GM19193 (cell line): ENCODE data around the gene AGBL3.
A peak's percentile ranks its signal among the peaks of the same experiment; 100 is the strongest.

Experiments used
- POLR2A ChIP-seq: IDR thresholded peaks from 4 replicates; pipeline ENCODE4 v1.6.1; 2011; ENCODE audit not compliant: insufficient read depth, insufficient read length; ENCODE audit errors: extremely low read depth

AGBL3 gene

DNA sequence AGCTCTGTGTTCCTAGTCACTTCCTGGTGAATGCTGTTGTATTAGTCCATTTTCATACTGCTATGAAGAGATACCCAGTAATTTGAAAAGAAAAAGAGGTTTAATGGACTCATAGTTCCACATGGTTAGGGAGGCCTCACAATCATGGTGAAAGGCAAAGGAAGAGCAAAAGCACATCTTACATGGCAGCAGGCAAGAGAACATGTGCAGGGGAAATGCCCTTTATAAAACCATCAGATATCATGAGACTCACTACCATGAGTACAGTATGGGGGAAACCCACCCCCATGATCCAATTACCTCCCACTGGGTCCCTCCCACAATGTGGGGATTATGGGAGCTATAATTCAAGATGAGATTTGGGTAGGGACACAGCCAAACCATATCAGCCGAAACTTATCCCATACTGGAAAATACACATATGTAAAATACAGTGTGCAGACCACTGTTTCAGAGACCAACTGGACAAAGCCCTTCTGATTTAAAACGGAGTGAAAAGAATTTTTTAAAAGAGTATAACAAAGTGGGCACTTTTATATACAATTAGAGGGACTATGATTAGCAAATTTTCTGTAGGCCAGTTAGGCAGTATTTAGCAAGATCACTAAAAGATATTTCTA, 176.2 kb downstream of the AGBL3 start:
- TF ChIP-seq POLR2A: no peak

DNA sequence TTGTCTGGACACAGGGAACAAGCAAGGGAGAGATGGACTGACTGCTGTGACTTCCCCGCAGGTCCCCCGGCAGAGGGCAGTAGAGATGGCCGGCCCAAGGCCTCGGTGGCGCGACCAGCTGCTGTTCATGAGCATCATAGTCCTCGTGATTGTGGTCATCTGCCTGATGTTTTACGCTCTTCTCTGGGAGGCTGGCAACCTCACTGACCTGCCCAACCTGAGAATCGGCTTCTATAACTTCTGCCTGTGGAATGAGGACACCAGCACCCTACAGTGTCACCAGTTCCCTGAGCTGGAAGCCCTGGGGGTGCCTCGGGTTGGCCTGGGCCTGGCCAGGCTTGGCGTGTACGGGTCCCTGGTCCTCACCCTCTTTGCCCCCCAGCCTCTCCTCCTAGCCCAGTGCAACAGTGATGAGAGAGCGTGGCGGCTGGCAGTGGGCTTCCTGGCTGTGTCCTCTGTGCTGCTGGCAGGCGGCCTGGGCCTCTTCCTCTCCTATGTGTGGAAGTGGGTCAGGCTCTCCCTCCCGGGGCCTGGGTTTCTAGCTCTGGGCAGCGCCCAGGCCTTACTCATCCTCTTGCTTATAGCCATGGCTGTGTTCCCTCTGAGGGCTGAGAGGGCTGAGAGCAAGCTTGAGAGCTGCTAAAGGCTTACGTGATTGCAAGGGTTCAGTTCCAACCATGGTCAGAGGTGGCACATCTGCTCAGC, 178.2 kb downstream of the AGBL3 start:
- TF ChIP-seq POLR2A: peak; percentile 46

DNA sequence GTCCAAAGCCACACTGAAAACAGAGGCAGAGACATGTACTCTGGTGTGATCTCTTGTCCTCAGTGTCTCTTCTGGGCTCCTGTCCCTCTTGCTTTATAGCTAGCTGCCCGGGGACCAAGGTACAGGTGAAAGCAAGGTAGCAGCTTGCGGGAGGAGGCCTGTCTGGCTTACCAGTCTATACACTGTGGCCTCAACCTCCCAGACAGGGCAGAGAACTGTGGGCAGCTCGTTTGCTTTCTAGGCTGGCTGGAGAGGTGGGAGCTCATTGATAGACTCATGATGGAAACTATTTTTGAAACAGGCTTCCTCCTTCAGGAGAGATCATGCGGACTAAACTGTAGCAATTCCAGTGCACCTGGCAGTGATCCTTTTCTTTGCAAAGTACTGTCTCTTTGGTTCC, 179.6 kb downstream of the AGBL3 start:
- peak; percentile 44 for TF ChIP-seq POLR2A

DNA sequence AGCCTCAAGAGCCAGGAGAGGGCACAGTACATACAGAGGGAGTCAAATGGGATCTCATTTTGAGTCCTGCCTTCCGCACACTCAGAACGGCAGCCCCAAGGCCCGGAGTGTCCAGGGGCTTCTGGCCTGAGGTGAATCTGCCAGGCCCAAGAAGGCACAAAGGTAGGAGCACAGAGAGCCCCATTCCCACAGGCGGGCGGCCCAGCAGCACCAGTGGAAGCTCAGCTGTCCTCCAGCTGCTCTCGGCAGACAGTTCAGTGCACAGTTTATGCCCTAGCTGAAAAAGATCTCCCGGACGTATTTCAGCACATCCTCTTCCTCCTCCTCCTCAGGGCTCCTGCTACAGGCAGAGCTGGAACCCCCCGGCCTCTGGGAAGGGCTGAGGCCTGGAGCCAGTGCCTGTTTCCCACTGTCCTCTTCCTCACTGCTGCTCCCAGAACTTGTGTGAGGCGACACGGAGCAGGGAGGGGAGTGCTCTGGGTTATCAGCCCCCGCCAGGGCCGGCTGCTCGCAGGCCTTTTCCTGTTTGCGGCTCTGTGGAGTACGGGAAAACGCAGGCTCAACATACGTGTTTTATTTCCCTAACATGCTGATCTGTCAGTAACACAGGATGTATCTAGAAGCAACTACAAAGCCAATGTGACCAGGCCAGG, 180.2 kb downstream of the AGBL3 start:
- no peak for TF ChIP-seq POLR2A

DNA sequence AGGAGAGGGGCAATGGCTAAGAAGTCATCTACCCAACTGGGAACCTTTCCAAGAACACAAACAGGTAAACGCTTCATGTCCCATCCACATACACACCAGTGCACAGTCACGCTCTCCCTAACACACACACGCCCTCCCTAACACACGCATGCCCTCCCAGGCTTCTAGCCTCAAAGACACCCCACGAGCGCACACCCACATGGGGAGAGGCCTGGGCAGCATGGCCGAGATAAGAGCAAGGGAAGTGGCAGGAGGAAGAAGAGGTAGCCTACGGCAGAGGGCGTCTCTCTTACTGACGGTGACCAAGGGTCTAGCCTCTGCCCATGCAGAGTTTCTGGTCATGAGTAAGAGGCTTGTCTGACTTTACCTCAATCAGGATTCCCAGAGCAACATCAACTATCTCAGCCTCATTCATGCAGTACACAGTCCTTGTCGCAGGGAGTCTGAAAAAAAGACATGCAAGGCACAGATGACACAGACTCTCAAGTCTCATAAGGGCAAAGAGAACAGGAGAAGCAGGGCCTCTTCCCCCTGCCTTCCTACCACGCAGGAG, 181.1 kb downstream of the AGBL3 start:
- TF ChIP-seq POLR2A: no peak

DNA sequence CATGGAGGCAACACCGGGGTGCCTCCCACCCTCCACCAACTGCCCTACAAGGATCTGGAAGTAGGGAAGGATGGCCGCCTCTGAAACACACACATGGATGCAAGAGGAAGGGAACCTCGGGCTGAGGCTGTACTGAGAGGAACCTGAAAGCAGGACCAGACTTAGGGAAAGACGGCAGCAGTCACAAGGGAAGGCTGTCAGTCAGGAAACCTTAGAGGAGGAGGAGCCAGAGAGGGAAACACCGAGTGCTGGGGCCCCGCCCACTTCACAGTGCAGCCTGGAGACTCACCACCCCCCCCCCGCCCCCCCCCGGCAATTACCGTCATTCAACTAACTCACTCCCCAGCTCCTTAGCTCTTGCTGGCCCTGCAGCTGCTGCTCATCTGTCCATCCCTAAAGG, 181.7 kb downstream of the AGBL3 start:
- no peak for TF ChIP-seq POLR2A

DNA sequence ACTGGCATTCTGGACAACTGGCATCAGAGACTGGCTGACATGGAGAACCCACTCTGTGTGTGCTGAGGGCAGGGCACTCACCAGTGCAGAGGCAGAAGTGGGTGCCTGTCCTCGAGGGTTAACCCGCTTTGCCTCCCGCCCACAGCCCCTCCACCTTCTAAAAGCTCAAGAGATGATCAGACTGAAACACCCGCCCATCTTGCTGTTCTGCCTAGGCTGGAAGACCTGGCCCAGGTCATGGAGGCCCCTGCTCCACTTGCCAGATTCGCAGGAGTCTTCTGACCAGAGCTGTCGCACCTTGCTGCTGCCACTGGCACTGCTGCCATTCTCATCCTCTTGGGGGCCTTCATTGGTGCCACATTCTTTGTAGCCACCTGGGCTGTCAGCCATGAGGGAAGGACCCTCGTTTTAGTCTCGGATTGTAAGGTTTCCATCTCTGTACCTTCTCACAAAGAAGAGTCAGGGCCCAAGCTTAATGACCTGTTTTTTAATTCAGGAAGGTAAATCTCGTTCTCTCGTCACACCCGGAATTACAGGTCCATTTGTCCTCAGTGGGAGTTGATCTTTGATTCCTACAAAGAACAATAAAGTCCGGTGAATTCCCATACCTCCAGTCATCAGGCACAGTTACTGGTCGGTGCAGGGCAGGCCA, 182.3 kb downstream of the AGBL3 start:
- TF ChIP-seq POLR2A: peak; percentile 2

DNA sequence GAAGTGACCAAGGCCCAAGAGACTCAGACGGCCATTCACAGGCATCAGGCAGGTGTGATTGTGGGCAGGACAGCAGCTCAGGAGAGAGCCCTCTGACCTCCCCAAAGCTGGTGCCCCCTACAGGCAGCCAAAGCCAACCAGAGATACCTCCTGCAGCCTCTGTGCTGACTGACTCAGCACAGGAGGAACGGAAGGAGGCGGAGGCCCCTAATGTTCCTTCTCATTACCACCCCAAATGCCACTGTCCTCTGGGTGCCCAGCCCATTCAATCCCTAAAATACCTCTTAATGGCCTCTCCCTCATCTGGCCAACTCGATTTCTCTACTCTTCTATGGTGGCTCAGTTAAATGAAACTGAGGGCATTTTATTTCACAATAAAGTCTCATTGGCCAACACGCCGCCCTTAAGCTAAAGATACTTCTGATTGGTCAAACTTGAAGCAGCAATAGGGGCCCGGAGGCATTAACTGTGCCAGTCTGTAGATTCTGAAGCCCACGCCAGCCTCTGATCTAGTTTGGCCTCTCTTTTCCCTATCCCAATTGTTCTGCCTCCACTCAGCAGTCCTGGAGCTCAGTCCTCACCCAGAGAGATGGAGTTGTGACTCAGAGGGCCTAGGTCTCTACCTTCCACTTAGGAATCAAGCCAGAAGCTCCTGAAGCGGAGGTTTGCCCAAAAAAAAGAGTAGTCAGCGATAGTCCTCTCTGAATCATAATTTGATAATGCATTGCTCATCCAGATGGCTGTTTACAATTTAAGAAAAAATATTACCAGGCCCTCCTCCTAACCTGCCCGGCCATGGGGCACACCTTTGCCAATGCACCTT, 183.0 kb downstream of the AGBL3 start:
- TF ChIP-seq POLR2A: peak; percentile 42

DNA sequence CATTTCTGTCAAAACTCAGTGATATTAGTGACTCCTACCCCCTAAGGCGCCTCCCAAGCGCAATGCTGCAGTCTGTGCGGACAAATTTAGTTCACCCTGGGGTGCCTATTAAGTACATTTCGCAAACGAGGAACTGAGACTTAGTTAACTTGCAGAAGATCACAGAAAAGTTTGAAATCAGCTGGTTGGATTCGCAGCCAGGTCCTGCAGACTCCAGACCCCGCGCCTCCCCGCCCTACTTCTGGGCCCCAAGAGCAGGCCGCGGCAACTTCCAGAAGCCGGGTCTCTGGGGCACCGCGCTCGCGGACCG, 183.6 kb downstream of the AGBL3 start:
- TF ChIP-seq POLR2A: no peak

DNA sequence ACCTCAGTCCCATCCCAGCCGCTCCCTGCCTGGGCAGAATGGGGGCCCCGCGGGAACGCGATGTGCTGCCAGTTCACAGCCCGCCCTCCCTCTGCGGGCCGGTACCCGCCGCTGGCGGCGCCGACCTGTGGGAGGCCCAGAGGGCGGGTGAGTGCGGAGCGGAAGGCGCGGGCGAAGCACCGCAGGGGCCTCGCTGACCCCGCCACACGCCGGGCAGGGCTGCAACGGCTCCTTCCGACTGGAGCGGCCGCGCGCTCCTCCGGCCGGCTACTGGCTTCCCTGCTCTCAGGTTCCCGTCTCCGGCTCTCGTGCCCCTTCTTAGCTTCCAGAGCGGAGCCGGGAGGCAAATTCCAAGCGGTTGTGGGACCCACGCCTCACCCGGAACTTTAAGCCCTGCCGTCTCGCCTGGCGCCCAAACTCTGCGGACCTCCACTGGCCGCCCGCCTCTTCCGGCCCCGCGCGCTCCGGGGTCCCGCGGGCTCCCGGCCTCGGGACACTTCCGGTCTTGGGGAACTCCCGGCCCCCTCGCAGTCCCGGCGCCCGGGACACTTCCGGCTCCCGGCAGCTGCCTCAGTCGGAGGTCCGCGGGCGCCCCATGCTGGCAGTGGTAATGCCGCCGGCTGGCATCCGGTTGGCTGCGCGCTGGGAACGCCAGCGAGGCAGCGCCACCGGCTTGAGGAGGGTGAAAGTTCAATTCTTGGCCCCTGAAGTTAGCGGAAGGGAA, 184.1 kb downstream of the AGBL3 start, which contains the start of gene CYREN:
Gene CYREN (minus strand): TSS at position 434 of the 724 bp plus-strand sequence. CDS start 1,785 bp downstream, outside the sequence.
- TF ChIP-seq POLR2A: peak; percentile 84

DNA sequence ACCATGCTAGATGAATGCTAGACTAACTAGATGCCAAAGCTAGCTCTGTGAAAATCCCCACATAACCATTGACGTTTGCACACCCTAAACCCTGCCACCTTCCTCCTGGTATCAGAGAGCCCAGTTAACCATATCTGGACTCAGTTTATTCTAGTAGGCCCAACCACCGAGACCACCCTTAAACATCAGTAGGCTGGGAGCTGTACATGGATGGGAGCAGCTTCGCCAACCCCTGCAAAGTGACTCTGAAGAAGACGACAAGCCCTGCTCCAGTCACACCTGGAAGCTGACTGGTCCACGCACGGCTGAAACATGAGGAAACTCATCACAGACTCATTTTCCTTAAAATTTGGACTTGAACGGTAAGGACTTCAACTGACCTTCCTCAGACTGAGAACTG, 188.6 kb downstream of the AGBL3 start:
- no peak for TF ChIP-seq POLR2A

DNA sequence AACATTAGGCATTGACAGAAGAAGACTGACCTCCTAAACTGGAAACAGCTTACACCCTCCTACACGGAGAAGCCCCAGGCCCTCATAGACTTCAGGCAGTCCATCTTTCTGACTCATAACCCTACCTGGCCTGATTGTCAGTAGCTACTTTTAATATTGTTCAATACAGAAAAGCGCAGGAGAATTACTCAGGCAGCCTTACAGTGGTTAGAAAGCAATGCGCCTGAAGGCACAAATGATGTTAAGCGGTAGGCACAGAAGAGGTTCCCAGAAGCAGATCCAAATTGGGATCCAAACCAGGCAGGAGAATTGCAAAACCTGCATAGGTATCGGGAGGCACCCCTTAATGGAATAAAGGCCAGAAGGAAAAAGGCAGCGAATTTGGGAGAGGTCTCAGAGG, 189.6 kb downstream of the AGBL3 start:
- no peak for TF ChIP-seq POLR2A

DNA sequence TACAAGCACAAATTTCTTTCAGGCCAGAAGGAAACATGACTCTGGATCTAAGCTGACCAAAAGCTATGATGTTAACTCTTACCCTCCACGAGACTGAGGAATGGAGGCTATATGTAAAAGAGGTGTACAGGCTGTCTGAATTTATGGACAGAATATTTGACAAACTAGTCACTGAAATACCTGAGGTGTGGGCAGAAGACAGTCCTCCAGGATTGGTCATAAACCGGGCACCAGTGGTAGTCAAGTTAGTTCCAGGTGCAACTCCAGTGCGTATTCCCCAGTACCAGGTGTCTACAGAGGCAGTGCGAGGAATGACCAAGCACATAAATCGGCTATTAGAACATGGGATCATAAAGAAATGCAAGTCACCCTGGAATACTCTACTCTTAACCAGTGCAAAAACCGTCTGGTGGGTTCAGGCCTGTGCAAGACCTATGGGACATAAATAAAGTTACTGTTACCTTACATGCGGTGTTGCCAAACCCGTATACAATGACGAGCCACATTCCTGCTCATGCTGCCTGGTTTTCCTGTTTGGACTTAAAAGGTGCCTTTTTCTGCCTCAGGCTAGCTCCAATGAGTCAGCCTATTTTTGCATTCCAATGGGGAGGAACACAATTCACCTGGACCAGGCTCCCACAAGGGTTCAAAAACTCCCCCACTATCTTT, 190.9 kb downstream of the AGBL3 start:
- no peak for TF ChIP-seq POLR2A
